ENCODE measurements around the gene SORBS1.

The SORBS1 gene

DNA sequence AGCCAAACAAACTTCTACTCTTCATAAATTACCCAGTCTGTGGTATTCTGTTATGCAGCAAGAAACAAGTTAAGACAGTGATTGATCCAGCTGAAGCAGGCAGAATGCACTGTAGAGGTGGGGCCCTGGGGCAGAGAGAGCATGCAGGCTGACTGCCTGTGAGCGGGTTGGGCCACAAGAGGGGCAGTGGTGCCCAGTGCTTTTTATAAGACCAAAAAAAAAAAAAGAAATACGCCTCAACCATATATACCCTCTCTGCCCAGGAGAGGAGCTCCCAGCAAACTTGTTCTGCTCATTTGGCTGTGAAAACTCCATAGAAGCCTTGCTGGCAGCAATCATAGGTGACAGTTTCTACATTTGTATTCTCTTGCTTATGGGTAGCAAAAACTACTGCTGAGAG is 104.7 kb downstream of the SORBS1 start:
- no peak overlapping the region for H3K4me3 ChIP-seq (IDR thresholded peaks at IDR 0.05; ENCODE audit: insufficient read depth, low read depth, low read length)
- H3K27me3 ChIP-seq (ENCODE audit: insufficient read depth, low read depth) = no peaks in the 10 kb centered on the region
- no peaks in the 10 kb centered on the region for H3K4me1 ChIP-seq (ENCODE audit: low read depth, poor library complexity, severe bottlenecking)
- no peaks in the 10 kb centered on the region for H3K79me2 ChIP-seq (ENCODE audit: insufficient read depth, low read depth)
- no peaks in the 10 kb centered on the region for H3K36me3 ChIP-seq (ENCODE audit: insufficient read depth)
- no peak for TF ChIP-seq CTCF (conservative IDR thresholded peaks at IDR 0.05; ENCODE audit: low read depth, low read length)
- no peak overlapping the region for H3K9ac ChIP-seq
- no peak overlapping the region for H3K4me2 ChIP-seq
- no peaks in the 10 kb centered on the region for H4K20me1 ChIP-seq (ENCODE audit: insufficient read depth)
- no peak overlapping the region for H2AFZ ChIP-seq (ENCODE audit: low read depth)
- no peak overlapping the region for H3K27ac ChIP-seq

- Histone ChIP-seq H3K79me2 (ENCODE audit: insufficient read depth, low read depth) (no peaks in the 10 kb centered on the region), H3K4me3 (IDR thresholded peaks at IDR 0.05; ENCODE audit: insufficient read depth, low read depth, low read length) (no peak overlapping the region), H4K20me1 (ENCODE audit: insufficient read depth) (no peaks in the 10 kb centered on the region), H3K9ac (no peak overlapping the region), H3K27ac (no peak overlapping the region), H3K4me2 (no peak overlapping the region), H2AFZ (ENCODE audit: low read depth) (no peak overlapping the region), H3K4me1 (ENCODE audit: low read depth, poor library complexity, severe bottlenecking) (no peaks in the 10 kb centered on the region), H3K36me3 (ENCODE audit: insufficient read depth) (no peaks in the 10 kb centered on the region), H3K27me3 (ENCODE audit: insufficient read depth, low read depth) (no peaks in the 10 kb centered on the region)
- no peak for TF ChIP-seq CTCF (conservative IDR thresholded peaks at IDR 0.05; ENCODE audit: low read depth, low read length)
Observed at GRCh38 chr10:95454940-95455339, 106.2 kb downstream of the SORBS1 start.

- no peak overlapping the region for H3K9ac ChIP-seq
- no peak overlapping the region for H3K27ac ChIP-seq
- H4K20me1 ChIP-seq (ENCODE audit: insufficient read depth) = no peaks in the 10 kb centered on the region
- H3K4me1 ChIP-seq (ENCODE audit: low read depth, poor library complexity, severe bottlenecking) = no peaks in the 10 kb centered on the region
- no peaks in the 10 kb centered on the region for H3K79me2 ChIP-seq (ENCODE audit: insufficient read depth, low read depth)
- no peak overlapping the region for H2AFZ ChIP-seq (ENCODE audit: low read depth)
- TF ChIP-seq CTCF (conservative IDR thresholded peaks at IDR 0.05; ENCODE audit: low read depth, low read length) = no peak
- no peak overlapping the region for H3K4me2 ChIP-seq
- H3K4me3 ChIP-seq (IDR thresholded peaks at IDR 0.05; ENCODE audit: insufficient read depth, low read depth, low read length) = no peak overlapping the region
- no peaks in the 10 kb centered on the region for H3K27me3 ChIP-seq (ENCODE audit: insufficient read depth, low read depth)
- no peaks in the 10 kb centered on the region for H3K36me3 ChIP-seq (ENCODE audit: insufficient read depth)
Observed at GRCh38 chr10:95454356-95454755, 106.8 kb downstream of the SORBS1 start.

GRCh38 chr10:95451568-95452524 is 109.3 kb downstream of the SORBS1 start:
- H3K4me2 ChIP-seq = no peak overlapping the region

More at GRCh38 chr10:95451568-95452524, 109.3 kb downstream of the SORBS1 start:
- no peaks in the 10 kb centered on the region for H4K20me1 ChIP-seq (ENCODE audit: insufficient read depth)
- H3K9ac ChIP-seq = no peak overlapping the region
- no peak for TF ChIP-seq CTCF (conservative IDR thresholded peaks at IDR 0.05; ENCODE audit: low read depth, low read length)
- H3K79me2 ChIP-seq (ENCODE audit: insufficient read depth, low read depth) = no peaks in the 10 kb centered on the region
- H3K4me1 ChIP-seq (ENCODE audit: low read depth, poor library complexity, severe bottlenecking) = no peaks in the 10 kb centered on the region
- H3K36me3 ChIP-seq (ENCODE audit: insufficient read depth) = no peaks in the 10 kb centered on the region
- no peak overlapping the region for H3K27ac ChIP-seq
- H3K27me3 ChIP-seq (ENCODE audit: insufficient read depth, low read depth) = no peaks in the 10 kb centered on the region
- no peak overlapping the region for H3K4me3 ChIP-seq (IDR thresholded peaks at IDR 0.05; ENCODE audit: insufficient read depth, low read depth, low read length)
- H2AFZ ChIP-seq (ENCODE audit: low read depth) = no peak overlapping the region

All from KMS-11 (cell line).